Measurements from ENCODE around the gene PRDM16. TPM values are rescaled to one million over a fixed set of nuclear protein-coding genes. Genes with fewer than 3 reads are reported as not detected.

Gene PRDM16
- total and polyA plus RNA-seq, 2 of the 8 experiments (the other 6 are each of a cell fraction or from before 2014, with no cell fraction given), result 0.39 to 0.43 TPM

- Histone ChIP-seq H3K4me2 (ENCODE audit: insufficient read depth in 1 of 2, low read depth in 2 of 2, low read length in 2 of 2) (no peak overlapping the region), H3K23ac (ENCODE audit: insufficient read length) (no peak overlapping the region), H3K4me1 (replicated peaks in 1 of 4; ENCODE audit: control insufficient read depth in 3 of 4, insufficient read depth in 4 of 4, low read length in 3 of 4) (peaks cover 0 to 3% (median under 1%) of the 10 kb centered on the region in 4 experiments; a peak in 2 of 7 replicates), H2AFZ (ENCODE audit: low read length) (no peak overlapping the region), H3K27ac (ENCODE audit: low read depth, low read length) (no peak overlapping the region), H3K56ac (replicated peaks; ENCODE audit: insufficient read length, low read depth, low read length) (no peak overlapping the region), H3K18ac (ENCODE audit: extremely low read depth, low read length) (no peak overlapping the region; the same call in 1 of the 2 replicates), H2AK5ac (ENCODE audit: low read depth, low read length) (no peak overlapping the region), H4K8ac (ENCODE audit: extremely low read depth, insufficient read depth, low read length) (no peak overlapping the region; the same call in 1 of the 2 replicates), H4K91ac (replicated peaks; ENCODE audit: insufficient read length, low read length) (no peak overlapping the region), H3K9me3 (ENCODE audit: insufficient read depth in 2 of 2, low read depth in 1 of 2, low read length in 1 of 2) (no peaks in the 10 kb centered on the region), H3K79me2 (ENCODE audit: control insufficient read depth in 1 of 2, insufficient read depth in 2 of 2, low read length in 2 of 2) (no peaks in the 10 kb centered on the region), H2BK5ac (ENCODE audit: low read depth, low read length) (no peak overlapping the region), H4K20me1 (replicated peaks in 1 of 2; ENCODE audit: control insufficient read depth in 1 of 2, insufficient read depth in 2 of 2, low read length in 2 of 2) (peaks cover 0 to 12% of the 10 kb centered on the region in 2 experiments), H3K9ac (replicated peaks in 1 of 4; ENCODE audit: extremely low read depth in 1 of 4, low read depth in 3 of 4, low read length in 3 of 4) (no peak overlapping the region), H2BK15ac (ENCODE audit: low read length) (no peak overlapping the region), H3K36me3 (ENCODE audit: control insufficient read depth in 2 of 4, insufficient read depth in 4 of 4, low read length in 3 of 4) (peaks cover 0 to 4% (median 0%) of the 10 kb centered on the region in 4 experiments; a peak in 1 of 8 replicates), H2BK12ac (ENCODE audit: low read depth, low read length) (no peak overlapping the region), H3K79me1 (ENCODE audit: low read depth, low read length) (peaks cover 5% of the 10 kb centered on the region; the same call in 1 of the 2 replicates), H3K23me2 (ENCODE audit: low read depth, low read length) (peaks cover under 1% of the 10 kb centered on the region; the same call in 1 of the 2 replicates), H2BK20ac (ENCODE audit: low read length) (no peak overlapping the region), H3K4me3 (ENCODE audit: extremely low read depth in 1 of 4, insufficient read depth in 2 of 4, low read depth in 3 of 4, low read length in 4 of 4) (no peak overlapping the region), H3K14ac (ENCODE audit: insufficient read length) (no peak overlapping the region), H3K27me3 (replicated peaks in 1 of 4; ENCODE audit: control insufficient read depth in 3 of 4, extremely low read depth in 1 of 4, insufficient read depth in 3 of 4, low read length in 3 of 4) (no peaks in the 10 kb centered on the region), H3K4ac (replicated peaks; ENCODE audit: insufficient read length, low read depth, low read length) (no peak overlapping the region), H2BK120ac (replicated peaks; ENCODE audit: low read depth, low read length) (no peak overlapping the region), H4K5ac (ENCODE audit: insufficient read length, low read depth, low read length) (no peak overlapping the region)
- FAIRE-seq, result no peak
- DNase-seq (ENCODE audit: low read depth in 1 of 2, low spot score in 2 of 2), result no peak
- no peak for TF ChIP-seq TEAD4 (IDR thresholded peaks at IDR 0.05; ENCODE audit: low read depth, low read length)
- no peak for TF ChIP-seq CTCF (IDR thresholded peaks at IDR 0.05; ENCODE audit: control extremely low read depth in 1 of 3, insufficient read depth in 1 of 3, low read depth in 1 of 3, low read length in 3 of 3)
- no peak for TF ChIP-seq RAD21 (IDR thresholded peaks at IDR 0.05 in 1 of 2, conservative IDR thresholded peaks at IDR 0.05 in 1 of 2; ENCODE audit: low read depth in 2 of 2, low read length in 2 of 2)
- no peak for TF ChIP-seq CTBP2 (IDR thresholded peaks at IDR 0.05; ENCODE audit: borderline replicate concordance, insufficient read depth, insufficient read length, low read length)
- TF ChIP-seq SIN3A (conservative IDR thresholded peaks at IDR 0.05 in 1 of 2, IDR thresholded peaks at IDR 0.05 in 1 of 2; ENCODE audit: low read depth in 1 of 2, low read length in 2 of 2), result no peak
- TF ChIP-seq SP2 (IDR thresholded peaks at IDR 0.05; ENCODE audit: low read length), result no peak
- WGBS, 2 experiments (ENCODE audit: extremely low coverage in 1 of 2, insufficient coverage in 1 of 2, insufficient read length in 1 of 2, insufficient replicate concordance in 2 of 2, low coverage in 1 of 2, low lambda C conversion rate in 2 of 2, missing lambda C conversion rate in 1 of 2), result 88% methylated on average over 15 of the region's 28 CpGs; no CpG with 5 or more reads in 1 of the 2 experiments
- CTCF ChIA-PET (ENCODE audit: partially characterized antibody), result interaction anchor here (0.6 to 2.8 kb wide), 8 partner anchors 9 to 1110 kb away, joined by 3 to 23 read pairs (median 3); no protein-coding TSS in a partner anchor
- POLR2A ChIA-PET (ENCODE audit: partially characterized antibody), result no interaction called here
These were observed 396.3 kb downstream of the PRDM16 start for GRCh38 chr1:3465091-3465934.

Measured in H1 (cell line).